AG20443 (cell line): ENCODE data around the gene DENND5A.
A peak's percentile ranks its signal among the peaks of the same experiment; 100 is the strongest.

ENCODE experiments used
- DNase-seq: peaks from one replicate; pipeline ENCODE4 v3.0.0; 2012; ENCODE audit warnings: low spot score, mixed read lengths

DENND5A gene

DNA sequence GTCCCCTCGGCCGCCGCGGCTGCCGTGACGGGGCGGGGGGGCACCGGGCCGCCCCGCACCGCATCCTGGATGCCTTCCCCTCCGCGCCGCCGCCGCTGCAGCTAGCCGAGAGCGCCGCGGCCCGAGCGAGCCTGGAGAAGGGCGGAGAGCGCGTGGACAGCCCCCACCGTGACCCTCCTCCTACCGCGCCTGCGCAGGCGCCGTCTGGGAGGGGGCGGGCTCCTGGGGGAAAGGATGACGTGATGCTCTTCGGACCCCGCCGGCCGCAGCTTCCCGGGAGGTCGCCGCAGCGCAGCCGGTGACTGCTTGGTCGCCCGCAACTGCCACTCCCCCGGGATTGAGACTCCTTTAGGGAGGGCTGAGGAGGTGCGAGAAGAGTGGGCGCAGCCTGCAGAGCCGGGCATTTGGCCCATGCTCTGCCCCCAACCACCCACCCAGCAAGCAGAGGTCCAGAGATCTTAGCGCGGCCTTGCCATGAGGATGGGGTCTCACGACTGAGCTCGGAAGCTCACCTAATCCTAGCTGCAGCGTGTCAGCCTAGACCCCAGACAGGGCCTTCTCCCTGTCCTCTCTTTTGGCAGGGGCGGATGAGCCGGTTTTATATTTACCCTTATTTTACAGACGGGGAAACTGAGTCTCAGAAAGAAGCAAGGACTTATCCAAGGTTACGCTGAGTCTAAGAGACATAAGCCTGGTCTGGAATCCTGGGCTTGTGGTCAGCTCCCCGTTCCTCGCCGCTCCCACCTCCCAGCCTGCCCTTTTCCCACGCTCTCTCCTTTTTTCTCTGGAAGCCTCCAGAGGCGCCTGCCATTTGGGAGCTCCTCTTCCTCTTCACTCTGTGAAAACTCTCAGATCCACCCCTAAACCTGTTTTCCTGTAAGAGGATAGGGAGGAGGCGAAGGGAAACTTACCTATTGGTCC, at the start of gene DENND5A:
TSS of gene DENND5A (minus strand) at position 140 of the 921 bp plus-strand sequence. CDS start 281 bp downstream, outside the sequence.
- DNase-seq: peak; percentile 100

DNA sequence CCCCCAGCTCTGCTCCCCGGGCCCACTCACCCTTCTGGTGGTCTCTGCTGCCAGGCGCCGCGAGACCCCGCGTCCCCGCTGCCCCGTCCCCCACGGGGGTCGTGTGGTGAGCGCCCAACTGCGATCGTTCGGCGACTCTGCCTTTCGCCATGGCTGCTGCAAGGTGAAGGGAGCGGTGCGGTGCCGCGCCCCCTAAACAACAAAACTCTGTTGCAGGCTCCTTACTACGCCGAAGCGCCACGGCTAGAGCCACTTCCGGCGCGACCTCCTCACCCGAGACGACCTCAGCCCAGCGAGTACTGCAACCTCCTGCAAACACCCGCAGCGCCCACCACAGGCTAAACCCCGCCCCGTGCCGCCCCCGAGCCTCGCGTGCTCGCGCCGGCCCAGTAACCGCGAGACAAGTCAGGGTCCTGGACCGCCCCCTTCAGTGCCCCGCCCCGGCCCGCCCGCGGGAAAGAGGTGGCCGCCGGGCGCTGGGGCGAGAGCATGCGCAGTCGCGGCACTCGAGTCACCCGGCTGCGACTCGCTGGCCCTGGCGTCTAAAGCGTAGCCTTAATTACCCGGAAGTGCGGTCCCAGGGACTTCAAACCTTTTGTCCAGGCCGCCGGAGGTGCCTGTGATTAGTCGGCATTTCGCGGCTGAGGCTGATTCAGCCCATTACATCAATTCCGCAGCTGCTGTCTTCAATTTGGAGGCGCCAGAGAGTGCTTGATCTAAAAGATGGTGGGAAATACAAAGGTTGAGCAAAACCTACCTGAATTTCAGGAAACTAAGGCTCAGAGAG, 49.3 kb upstream of the DENND5A start, which contains the start of gene TMEM41B:
TSS of gene TMEM41B (minus strand) at position 303 of the 787 bp plus-strand sequence. CDS start at position 151, 152 bp downstream.
- DNase-seq: peak; percentile 100

DNA sequence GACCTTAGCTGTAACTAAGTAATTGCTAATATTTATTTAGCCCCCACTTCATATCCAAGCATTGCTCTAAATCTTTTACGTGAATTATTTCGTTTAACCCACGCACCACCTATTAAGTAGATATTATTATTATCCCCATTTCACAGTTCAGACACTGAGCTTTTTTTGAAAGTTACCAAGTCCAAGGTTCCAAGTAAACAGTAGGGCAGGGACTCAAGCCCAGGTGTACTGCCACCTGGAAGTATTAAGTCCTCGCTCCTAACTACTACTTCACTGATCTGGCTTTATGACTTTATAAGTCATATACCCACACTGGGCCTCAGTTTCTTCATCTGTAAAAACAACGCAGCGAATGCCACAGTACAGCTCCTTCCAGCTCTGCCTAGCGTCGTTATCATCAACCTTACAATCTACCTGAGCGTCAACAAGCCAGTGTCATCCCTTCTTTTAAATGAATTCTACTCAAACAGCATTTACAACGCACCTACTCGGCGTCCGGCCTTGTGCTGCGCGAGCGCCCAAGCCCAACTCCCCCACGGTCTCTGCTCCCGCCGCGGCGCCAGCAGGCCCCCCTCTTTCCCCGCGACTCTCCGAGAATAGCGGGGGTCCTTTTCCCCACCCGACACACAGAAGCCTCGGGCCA, 48.6 kb upstream of the DENND5A start:
- peak; percentile 40 for DNase-seq

DNA sequence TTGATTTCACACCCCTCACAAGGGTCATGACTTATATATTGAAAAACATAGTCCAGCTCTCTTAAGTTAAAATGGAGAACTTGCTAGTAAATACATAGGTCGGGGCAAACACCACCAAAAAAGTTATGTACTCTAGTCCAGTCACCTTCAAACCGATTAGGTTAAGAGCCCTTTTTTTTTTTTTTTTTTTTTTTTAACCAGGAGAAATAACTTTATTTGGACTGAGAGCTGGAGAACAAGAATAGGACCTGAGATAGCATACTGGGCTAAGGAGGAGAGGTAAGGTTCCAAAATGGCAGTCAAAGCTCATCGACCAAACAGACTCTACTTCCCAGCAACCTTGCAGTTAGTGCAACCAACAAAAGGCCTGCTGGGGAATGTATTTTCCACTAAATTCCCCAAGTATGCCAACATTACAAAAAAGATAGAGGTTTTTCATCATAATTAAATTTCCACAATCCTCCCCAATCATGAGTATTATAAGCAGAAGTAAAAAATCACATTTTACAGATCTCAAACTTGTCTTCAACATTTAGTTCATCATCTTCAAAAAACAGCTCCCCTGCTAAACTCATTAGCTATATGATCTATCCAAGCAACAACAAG, 45.4 kb upstream of the DENND5A start:
- no peak for DNase-seq

DNA sequence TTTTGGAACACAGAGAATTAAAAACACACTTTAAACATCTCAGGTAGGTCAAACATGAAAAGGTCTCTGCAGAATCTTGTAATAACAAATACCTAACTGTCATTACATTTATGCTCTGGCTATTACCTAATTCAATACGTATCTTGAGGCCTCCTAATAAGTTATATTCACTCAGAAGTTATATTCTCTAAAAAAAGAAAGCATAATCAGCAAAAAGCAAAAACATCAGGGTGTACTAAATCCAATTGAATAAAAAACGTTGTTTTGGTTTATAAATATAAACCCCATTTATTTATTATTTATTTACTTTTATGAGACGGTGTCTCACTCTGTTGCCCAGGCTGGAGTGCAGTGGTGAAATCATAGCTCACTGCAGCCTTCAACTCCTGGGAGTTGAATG, 39.0 kb upstream of the DENND5A start:
- DNase-seq: no peak

DNA sequence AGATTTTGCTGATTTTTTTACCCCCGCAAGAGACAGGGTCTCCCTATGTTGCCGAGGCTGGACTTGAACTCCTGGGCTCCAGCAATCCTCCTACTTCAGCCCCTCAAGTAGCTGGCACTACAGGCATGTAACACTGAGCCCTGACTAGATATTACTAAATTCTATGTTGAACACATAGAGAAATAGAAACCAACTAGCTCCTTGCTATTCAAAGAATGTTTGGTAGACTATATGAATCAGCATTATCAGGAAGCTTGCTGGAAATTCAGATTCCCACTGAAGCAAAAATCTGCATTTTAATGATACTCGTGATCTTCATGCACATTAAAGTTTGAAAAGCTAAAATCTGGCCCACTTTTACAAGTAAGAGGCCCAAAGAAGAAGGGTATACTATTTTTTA, 37.3 kb upstream of the DENND5A start:
- peak; percentile 70 for DNase-seq

DNA sequence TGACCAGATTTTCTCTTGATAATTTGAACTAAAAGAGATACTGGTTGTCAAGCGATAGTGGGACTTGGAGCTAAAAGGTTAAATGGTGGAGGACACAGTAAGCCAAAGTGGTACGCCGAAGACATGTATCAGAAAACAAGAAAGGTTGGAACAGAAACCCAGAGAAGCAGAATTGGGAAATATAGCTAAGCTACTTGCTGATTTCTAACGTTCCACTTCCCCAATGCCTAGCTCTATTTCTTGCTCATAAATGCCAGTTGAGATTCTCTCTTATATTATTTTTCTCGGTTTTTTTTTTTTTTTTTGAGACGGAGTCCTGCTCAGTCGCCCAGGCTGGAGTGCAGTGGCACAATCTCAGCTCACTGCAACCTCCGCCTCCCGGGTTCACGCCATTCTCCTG, 36.6 kb upstream of the DENND5A start:
- DNase-seq: no peak

DNA sequence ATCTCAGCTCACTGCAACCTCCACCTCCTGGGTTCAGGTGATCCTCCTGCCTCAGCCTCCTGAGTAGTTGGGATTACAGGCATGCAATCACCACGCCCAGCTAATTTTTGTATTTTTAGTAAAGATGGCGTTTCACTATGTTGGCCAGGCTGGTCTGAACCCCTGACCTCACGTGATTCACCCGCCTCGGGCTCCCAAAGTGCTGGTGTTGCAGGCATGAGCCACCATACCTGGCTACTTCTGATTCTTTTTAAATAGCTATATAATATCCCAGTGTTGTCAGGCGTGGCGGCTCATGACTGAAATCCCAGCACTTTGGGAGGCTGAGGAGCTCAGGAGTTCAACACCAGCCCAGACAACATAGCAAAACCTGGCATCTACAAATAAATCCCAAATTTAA, 28.5 kb upstream of the DENND5A start:
- no peak for DNase-seq

DNA sequence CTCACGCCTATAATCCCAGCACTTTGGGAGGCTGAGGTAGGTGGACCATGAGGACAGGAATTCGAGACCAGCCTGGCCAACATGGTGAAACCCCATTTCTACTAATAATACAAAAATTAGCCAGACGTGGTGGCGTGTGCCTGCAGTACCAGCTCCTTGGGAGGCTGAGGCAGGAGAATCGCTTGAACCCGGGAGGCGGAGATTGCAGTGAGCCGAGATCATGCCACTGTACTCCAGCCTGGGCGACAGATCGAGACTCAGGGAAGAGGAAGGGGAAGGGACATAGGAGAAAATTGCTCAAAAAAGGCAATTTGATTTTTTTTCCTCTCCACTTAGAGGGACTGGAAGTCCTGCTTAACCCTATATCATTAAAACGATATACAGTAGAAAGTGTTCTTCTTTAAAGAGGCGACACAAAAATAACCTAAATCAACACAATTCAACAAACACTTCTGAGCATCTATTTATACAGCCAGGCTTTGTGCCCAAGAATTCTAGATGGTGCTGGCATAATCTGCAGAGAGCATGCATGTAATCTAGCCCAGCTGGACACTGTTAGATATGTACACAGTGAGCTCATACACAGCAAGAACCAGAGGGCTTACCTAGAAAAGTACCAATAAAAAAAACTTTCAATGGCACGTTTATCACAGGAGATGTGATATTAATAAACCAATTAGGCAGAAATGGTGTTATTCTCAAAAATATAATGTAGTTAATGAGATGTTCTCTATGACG, 20.9 kb upstream of the DENND5A start:
- no peak for DNase-seq

DNA sequence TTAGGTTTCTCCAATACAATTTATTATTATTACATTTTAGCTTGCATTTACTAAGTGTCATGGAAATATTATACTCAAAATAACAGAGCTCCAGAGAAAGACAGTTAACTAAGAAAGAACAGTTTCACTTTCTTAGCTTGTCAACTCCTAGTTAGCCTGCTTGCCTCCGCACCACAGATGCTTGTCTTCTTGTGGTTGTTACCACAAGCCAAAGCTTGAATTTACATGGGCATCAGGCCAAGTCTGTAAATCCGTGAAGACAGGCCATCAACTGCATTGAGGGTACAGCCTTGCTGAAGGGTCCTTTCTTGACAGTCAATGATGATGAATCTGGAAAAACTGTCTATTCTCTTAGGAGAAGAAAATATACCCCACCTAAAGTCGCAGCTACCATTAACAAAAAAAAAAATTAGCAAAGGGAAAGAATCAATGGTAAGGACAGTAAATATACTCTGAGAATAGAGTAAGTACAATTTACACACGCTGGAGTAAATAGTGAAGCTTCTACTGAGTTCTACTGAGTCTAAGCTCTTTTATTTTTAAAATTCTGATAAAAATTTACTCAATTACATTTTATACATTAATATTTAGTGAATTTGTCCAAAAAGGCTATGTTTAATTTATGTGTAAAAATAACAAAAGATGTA, 15.6 kb upstream of the DENND5A start:
- DNase-seq: no peak

DNA sequence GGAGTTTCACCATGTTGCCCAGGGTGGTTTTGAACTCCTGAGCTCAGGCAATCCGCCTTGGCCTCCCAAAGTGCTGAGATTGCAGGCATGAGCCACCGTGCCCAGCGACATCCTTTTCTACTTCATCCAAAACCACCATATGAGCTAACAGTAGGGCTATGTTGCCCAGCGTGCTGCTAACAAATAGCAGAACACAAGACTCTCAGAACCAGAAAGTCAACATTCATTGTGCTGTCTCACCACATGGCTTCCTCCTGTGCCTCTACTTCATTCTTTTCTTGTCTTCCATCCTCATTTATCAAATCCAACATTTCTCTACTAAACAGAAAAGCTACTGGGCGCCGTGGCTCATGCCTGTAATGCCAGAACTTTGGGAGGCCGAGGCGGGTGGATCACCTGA, 12.0 kb upstream of the DENND5A start:
- no peak for DNase-seq

DNA sequence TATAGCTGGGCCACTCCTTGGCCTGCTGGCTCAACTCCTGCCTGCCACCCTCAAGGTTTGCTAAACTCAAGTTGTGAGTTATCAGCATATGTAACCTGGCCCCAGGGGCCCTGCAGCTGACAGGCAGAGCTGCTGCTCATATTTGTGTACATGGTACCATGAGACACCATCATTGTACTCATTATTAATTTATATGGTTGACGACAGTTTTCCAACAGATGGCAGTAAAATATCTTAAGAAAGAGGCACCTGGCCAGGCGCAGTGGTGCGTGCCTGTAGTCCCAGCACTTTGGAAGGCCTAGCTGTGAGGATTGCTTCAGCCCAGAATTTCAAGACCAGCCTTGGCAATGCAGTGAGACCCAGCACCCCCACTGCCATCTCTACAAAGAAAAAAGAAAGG, 11.4 kb upstream of the DENND5A start:
- no peak for DNase-seq

DNA sequence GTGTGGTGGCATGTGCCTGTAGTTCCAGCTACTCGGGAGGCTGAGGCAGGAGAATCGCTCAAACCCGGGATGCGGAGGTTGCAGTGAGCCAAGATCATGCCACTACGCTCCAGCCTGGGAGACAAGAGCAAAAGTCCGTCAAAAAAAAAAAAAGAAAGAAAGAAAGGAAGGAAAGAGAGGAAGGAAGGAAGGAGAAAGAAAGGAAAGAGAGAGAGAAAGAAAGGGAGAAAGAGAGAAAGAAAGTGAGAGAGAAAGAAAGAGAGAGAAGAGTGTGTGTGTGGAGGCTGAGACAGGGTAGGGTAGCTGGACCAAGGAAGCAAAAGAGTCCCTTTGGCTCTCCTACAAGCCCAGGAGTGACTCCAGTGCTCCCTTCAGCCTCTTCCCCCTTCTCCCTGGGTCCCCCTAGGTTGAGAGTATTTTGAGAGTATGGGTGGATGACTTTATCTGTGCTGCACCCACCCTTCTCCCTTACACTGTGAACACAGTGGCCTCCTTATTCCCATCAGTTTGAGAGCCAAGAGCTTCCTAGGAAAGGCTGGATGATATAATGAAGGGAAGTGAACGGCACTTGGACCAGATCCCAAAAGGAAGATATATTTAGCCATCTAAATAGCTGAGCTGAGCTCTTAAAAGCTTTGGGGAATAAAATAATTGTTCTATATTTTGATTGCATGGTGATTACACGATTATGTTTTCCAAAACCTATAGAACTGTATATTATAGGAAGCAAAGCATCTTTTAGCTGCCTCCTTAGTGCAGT, 9.5 kb upstream of the DENND5A start:
- no peak for DNase-seq

DNA sequence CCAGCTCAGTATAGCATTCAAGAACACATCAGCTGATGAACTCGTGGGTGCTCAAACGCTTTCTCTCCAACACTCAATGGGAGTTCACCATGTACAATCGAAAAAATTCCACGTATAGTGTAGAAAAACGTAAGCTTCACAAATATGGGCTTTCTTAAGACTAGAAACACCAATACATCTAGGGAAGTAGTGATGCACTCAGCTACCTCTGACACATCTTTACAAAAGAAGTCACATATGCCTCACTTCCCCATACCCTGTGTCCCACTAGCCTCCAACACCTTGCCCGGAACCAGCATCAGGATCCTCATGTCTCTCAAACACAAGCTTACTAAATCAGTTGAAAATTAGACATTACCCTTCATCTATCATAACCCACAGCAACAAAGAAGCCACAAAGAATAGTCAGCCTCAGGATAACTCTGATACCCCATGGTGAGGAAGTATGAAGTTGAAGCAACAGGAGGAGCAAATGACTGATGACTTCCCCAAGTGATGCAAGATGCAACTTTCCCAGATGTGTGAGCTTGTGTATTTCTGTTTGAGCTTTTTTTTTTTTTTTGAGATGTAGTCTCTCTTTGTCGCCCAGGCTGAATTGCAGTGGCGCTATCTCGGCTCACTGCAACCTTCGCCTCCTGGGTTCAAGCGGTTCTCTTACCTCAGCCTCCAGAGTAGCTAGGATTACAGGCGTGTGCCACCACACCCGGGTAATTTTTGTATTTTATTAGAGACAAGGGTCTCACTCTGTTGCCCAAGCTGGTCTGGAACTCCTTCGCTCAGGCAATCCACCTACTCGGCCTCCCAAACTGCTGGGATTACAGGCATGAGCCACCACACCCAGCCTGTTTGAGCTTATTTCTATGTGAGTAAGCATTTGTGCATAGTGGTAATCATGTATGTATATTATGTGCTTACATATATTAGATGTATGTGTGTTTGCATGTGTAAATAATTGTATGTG, 8.5 kb upstream of the DENND5A start:
- peak; percentile 34 for DNase-seq

DNA sequence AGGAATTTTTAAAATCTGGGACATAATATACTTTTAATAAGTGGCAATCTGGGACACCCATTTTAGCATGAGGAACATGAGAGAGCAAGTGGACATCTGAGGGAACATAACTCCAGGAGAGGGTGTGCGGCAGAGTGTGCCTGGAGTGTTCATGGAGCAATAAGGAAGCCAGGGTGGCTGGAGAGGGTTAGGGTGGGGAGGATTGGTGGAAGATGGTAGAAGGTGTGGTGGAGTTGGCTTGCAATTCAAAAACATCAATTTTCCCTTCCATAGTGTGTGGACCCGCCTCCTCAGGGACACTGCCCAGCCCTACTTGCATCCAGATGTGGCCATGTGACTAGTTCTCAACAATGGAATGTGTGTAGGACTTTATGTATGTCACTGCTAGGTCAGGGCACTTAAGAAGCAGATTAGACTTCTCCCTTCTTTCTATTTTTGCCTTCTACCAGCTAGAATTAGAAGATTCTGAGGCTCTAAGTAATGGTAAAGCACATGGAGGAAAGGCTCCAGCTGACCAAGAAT, 4.4 kb upstream of the DENND5A start:
- DNase-seq: peak; percentile 18

DNA sequence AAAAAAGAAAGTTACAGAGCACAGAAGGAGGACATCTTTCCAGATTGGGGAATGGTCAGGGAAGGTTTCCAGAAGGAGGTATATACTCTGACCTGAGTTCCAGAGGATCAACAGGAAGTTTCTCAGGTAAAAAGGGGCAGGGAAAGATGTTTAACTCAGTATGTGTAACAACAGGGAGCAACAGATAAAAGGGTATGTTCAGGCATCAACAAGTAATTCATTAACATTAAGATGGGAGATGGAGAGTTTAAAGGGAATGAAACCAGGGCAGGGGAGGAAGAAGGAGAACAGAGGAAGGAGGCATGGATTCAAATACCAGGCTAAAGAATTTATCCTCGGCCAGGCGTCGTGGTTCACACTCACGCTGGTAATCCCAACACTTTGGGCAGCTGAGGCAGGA, 2.5 kb upstream of the DENND5A start:
- no peak for DNase-seq

DNA sequence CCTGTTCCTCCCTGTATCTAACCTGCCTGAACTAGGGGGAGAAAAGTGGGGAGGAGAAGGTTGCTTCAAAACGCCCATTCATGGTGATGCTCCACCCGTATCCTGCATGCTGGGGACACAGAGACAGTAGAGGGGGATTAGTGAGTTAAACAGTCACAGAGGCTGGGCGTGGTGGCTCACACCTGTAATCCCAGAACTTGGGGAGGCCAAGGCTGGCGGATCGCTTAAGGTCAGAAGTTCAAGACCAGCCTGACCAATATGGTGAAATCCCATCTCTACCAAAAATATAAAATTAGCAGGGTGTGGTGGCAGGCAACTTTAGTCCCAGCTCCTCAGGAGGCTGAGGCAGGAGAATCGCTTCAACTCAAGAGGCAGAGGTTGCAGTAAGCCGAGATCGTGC, 1.8 kb upstream of the DENND5A start:
- no peak for DNase-seq

DNA sequence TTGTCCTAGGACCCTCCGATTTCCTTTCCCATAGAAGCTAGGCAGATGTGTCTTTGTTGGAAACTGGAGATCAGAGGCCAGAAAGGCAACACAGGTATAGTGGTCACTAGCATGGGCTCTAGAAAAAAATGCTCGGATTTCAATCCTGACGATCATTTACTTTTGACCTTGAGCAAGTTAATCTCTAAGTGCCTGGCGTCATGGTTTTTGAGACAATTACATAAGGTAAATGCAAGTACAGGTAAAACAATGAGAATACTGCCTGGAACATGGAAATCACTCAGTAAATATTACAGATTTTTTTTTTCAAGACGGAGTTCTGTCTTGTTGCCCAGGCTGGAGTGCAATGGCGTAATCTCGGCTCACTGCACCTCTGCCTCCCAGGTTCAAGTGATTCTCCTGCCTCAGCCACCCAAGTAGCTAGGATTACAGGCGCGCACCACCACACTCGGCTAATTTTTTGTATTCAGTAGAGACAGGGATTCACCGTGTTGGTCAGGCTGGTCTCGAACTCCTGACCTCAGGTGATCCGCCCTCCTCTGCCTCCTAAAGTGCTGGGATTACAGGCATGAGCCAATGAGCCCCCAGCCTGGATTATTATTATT, 1.1 kb upstream of the DENND5A start:
- no peak for DNase-seq
